Sciatic nerve (tissue), 2 donors: ENCODE measurements around the gene AFF3. TPM values are rescaled to one million over a fixed set of nuclear protein-coding genes. Genes with fewer than 3 reads are reported as not detected.
"Not testable (repeated sequence)": the region's sequence is repeated elsewhere in the genome, so short reads cannot be mapped to it uniquely, and the experiment has no call there.

Experiments
- ATAC-seq: fragments of 200-7000 bp; cut with Tn5 transposase; one replicate; pipeline ENCODE4 v1.9.1; 2020; ENCODE audit warnings: mild to moderate bottlenecking, moderate library complexity
- DNase-seq: peaks from one replicate; pipeline ENCODE4 v3.0.0-alpha.2; 2020; ENCODE audit warnings: low spot score
- intact Hi-C: fragments of 100-400 bp; cut with DNase I; formaldehyde crosslinking; loops from one replicate; pipeline ENCODE4 v1.14.2; 2022
- total RNA-seq: library from RNA; stranded (reverse); fragmentation: NEBNext Ultra II Directional; extraction: Animal tissue kit (Norgen Biotek cat#: 25700); gene quantifications from one replicate; pipeline ENCODE4 v1.2.1, GENCODE V29; 2021
- donor health status: DM: no; HTN: no; CAD: no.
- donor health status: DM: no; HTN: no; CAD: no.

AFF3 gene
- total RNA-seq, 1 donor from 2014 or later = 14.2 TPM

DNA sequence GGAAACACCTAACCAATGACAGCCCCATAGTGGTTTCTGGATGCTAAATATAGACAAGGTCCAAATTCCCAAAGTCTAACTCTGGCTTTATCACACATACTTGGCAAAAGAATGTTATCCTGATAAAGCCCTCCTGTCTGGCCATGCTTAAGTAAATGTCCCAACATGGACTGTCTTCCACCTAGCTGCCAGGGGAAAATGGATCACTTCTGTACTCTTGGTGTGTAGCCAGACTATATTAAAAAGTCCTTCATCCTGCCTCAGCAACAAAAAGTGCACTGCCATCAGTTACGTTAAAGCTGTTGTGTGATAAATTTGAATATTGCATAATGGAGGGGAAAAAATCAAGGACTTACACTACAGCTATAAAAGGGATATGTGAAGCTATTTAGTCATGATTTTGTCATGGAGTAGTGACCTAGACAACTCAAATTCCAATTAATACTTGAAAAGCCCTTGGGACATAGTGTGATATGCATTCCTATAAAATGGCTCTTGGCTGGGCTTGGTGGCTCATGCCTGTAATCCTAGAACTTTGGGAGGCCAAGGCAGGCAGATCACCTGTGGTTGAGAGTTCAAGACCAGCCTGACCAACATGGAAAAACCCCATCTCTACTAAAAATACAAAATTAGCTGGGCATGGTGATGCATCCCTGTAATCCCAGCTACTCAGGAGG lies 60.0 kb downstream of the AFF3 start:
- DNase-seq, ATAC-seq, intact Hi-C loops: not testable (repeated sequence)

DNA sequence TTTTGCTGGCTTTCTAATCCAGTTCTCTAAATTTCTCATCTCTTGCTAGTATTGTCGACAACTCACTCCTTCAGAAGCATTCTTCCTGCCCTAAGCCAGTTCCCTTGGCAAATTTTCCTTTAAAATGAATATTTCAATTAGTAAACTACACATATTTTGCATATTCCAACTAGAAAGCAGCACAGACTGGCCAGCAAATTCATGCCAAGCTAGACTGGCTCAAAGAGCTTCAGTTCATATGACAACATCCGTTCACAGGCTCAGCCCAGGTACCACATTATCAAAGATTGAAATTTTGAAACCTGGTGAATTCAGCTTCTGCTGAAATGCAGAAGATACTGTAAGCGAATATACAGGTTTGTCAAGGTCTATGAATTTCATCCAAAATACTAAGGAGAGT lies 64.5 kb downstream of the AFF3 start:
- no peak for ATAC-seq
- intact Hi-C loops = no loop called here
- DNase-seq = no peak

DNA sequence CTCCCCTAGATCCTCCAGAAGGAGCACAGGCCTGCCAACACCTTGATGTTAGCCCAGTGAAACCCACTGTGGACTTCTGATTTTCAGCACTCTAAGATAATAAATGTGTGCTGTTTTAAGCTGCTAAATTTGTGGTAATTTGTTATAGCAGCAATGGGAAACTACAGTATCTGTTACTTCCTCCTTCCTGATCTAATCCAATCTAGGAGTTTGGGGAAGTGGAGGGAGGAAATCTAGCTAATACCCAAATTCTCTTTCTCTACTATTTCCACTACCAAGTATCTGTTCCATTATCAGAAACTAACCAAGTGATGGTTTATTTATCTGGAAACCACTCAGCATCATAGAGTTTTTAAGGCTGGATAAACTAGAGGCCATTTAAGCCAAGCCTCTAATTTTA lies 64.9 kb downstream of the AFF3 start:
- DNase-seq (no peak), ATAC-seq (no peak)
- intact Hi-C loops = no loop called here

DNA sequence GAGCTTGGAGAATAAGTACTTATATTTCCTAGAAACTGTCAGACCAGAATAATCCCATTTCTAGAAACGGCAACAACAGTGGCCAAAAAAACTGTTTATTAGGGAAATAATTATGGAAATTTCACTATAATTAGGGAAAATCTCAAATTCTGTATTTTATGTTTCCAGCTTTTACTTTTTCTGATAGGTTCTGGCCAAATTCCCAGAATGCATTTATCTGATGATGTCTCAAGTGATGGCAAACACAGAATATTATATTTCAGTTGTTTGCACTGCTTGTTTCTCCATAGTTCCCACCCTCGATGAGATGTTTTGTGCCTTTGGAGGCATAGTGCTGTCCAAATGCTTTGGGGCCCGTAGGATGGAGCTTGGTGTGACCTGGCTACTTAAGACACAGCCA lies 66.9 kb downstream of the AFF3 start:
- DNase-seq = no peak
- no peak for ATAC-seq
- intact Hi-C loops = no loop called here

DNA sequence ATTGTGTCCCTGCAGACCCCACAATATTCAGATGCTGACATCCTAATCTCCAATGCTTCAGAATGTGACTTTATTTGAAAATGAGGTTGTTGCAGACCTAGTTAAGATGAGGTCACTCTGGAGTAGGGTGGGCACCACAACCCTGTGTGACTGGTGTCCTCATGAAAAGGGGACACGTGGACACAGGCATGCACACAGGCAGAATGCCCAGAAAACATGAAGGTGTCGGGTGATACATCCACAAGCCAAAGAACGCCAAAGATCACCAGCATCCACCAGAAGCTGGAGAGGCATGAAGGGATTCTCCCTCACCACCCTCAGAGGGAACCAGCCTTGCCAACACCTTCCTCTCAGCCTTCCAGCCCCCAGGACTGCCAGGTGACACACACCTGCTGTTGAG lies 69.3 kb downstream of the AFF3 start:
- intact Hi-C loops = no loop called here
- ATAC-seq (no peak), DNase-seq (no peak)

DNA sequence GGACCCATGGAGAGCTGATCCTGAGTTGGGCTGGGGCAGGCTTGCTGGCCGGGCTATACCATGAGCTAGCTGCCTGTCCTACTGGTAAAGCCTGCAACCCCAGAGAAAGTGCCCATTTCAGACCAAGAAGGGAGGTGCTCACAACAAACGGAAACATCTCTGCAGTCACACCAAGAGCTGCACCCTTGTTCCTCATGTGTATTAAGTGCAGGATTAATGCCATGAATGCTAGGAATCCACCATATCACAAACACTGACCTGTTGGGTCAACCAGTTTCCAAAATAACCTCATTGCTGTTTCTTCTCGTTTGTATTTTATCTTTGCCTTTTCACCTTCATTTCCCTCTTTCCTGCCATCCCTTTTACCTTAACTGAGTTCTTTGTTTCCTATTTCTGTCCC lies 69.9 kb downstream of the AFF3 start:
- DNase-seq (no peak), ATAC-seq (no peak)
- intact Hi-C loops = no loop called here

DNA sequence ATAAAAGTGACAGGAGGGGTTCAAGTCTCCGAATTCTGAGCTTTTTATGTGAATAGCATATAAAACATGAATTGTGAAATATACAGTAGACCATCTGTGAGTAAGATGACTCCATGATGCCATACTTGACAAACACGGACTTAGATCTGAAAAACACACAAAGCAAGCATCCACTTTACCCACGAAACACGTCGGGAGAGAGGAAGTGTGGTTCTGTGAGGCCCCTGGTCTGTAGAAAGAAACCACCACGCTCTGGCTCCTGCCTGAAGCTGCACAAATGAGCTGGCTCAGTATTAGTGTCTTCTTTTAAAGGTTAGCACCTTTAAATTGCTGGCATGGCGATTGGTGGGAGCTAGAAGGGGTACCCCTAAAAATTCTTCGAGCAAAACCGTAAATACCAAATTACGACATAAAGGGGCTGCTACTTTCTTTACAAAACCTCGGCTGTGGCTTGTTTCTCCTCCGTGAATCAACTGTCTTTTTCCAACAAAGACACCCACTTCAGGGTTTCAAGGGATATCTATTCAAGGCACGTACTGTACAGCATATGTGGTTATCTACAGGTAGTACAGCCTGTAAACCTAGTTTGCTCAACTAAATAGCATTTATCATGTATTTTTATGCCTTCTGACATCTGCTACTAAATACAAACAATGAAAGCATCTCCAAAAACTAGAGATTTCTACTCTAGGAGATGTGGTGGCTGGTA lies 70.9 kb downstream of the AFF3 start:
- ATAC-seq = no peak
- no peak for DNase-seq
- intact Hi-C loops = no loop called here

DNA sequence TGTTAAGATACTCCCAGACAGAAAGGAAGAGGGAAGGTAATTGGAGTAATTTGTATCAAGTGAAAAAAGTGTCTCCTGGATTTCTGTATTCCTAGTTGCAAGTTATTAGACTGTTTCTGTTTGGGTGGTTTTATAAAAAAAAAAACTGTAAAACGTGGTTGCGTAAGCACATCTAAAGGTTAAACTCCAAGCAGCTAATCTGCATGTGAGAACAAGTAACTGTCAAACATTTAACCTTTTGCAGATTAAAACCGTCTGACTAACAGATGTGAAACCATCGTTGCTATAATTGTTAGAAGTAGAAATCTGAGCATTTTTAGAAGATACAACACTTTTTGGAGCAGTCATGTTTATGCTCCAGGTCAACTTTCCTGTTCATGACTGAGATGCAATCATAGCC lies 72.3 kb downstream of the AFF3 start:
- intact Hi-C loops = no loop called here
- ATAC-seq = no peak
- DNase-seq = no peak

DNA sequence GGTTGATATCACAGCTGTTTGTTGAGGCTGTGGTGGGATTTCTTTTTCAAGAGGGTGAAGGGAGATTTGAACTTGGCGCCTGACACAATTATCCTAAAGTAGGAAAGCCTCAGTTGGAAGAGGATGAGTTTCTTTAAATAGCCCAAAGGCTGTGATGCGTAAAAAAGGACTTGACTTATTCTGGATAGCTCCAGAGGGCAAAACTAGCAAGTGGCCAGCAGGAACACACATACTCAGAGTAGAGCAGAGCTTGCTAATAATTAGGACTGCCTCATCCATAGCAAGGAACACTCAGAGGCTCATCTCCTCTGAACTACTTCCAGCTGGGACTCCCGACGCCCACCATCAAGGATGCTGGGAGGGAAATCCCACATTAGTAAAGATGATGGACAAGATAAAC lies 74.0 kb downstream of the AFF3 start:
- DNase-seq (no peak), ATAC-seq (no peak)
- intact Hi-C loops = no loop called here

DNA sequence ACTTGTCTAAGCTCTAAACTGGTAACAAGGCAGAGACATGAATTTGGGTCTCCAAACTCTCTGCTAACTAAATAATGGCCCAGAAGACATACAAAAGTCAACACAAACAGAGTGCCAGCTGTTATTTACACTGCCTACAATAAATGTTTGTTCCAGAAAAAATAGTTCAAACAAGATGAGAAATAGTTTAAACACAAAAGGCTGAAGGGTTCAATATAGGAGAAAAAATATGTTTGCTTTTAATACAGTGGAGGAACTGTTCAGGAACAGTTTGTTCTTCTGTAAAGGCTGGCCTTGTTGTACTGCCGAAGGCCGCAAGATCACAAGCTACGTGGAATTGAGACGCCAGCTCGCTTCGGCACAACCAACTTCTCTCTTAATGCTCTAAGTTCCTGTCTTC lies 74.6 kb downstream of the AFF3 start:
- ATAC-seq (no peak), DNase-seq (no peak)
- intact Hi-C loops = no loop called here

DNA sequence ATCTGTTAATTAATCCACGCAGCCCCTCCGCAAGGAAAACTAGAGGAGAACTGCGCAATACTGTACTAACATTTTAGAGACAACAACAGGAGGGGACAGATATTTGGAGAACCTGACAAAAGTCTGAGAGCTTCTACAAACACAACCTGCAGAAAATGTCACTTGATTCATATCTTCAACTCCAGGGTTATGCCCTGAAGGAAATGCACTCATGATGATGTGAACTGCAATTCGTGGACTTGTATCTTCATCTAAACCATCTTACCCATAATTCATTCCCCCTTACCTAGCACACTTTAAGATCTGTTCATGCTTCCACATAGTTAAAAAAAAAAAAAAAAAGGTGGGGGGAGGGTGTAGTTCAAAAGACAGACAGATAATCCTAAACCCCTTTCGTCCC lies 75.5 kb downstream of the AFF3 start:
- no peak for ATAC-seq
- intact Hi-C loops = no loop called here

DNA sequence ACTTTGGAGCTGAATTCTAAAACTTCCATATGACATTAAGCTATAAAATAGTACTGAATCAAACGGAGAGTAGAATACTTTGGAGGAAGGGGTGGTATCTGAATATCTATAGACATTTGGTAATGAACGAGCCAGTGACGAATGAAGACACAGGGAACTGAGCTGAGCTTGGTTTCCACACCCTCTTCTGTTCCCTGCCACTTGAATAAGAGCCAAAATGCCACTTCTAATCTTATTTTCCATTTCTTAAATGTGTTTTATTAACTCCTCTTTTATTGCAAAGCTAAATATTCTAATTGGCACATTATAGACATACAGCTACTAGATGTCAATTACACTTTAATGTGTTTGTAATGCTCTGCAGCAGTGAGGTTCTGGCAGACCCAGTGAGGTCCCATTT lies 76.1 kb downstream of the AFF3 start:
- no peak for DNase-seq
- intact Hi-C loops = no loop called here
- no peak for ATAC-seq

More for the DNA sequence above, 75.5 kb downstream of the AFF3 start:
- no peak for DNase-seq

DNA sequence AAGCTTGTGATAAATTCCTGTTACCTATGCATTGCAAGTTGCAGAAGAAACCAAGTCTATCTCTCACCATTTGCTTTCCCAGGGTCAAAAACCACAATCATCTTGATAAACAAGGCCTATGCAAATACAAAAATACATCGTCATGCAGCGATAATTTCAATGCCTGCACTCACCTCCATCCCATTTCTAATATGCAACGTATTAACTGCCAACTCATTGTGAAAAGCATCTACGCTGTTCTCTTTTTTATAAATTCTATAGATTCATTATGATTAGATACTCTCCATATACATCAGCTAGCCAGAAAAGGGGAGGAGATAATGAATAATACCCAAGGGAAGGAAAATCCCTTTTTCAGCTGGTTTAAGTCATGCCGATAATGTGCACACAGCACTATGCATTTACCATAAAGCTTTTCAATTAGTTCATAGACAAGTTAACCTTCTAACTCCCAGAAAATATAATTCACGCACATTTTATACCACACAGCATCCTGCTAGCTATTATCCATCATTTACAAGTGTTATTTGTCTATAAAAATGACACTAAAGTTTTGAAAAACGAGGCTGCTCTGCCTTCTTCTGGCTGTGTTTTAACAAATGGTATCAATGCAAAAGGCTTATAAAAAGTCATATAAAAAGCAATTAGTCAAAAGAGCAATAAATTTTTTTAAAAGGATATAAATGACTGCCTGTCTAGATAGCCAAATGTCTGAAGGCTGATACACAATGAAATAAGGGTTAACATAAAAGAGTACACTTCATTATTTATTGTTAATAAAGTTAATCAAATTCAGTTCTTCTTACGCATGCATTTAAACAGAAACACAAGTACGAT lies 77.6 kb downstream of the AFF3 start:
- DNase-seq = no peak
- intact Hi-C loops = no loop called here
- no peak for ATAC-seq

DNA sequence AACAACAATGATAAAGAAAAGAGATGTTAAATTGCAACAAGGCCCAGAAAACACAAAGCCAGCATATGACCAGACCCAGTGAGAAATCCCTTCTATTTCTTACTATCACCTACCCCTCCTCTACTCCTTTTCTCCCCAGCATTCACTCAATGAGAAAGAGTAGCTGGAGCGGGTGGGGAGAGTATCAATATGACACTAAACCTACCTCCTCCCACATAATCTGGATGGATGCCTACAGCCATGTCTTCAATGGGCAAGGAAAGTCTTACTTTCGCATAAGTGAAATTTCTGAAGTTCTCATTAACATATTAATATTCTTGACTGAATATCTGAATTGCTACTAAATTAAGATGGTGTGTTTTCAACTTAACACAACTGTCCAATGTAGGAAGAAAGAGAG lies 78.2 kb downstream of the AFF3 start:
- ATAC-seq = no peak
- DNase-seq = no peak
- intact Hi-C loops = no loop called here

DNA sequence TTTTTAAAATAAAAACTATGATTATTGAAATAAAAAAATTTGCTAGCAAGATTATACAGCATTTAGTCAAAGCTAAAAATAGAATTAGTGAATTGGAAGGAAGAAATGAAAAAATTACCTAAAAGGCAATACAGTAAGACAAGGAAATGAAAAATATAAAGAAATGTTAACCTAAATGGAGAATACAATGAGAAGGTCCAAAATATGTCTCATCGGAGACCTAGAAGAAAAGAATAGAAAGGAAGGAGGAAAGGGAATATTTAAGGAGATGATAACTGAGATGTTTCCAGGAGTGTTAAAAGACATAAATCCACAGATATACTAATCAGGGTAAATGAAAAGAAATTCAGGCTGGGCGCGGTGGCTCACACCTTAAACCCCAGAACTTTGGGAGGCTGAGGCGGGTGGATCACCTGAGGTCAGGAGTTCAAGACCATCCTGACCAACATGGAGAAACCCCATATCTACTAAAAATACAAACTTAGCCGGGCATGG lies 78.9 kb downstream of the AFF3 start:
- intact Hi-C loops = no loop called here
- ATAC-seq = no peak

DNA sequence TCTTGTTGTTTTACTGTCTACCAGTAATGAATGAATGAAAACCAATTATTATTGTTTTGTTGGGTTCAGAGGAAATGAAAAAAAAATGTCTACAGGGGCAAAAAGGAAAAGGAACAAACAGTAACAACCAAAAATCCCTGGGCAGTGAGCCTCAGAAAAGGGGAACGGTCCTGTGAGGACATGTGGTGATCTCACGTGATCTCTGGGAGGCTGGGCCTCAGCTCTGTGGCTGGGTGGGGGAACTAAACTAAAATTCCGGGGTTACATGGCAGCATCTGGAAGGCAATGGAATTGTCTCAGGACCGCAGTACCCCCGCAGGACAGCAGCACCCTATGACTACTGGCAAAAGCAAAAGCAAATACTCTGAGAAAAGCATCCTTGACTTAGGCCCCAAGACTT lies 80.1 kb downstream of the AFF3 start:
- intact Hi-C loops = no loop called here
- no peak for ATAC-seq

More for the DNA sequence above, 78.9 kb downstream of the AFF3 start:
- no peak for DNase-seq

DNA sequence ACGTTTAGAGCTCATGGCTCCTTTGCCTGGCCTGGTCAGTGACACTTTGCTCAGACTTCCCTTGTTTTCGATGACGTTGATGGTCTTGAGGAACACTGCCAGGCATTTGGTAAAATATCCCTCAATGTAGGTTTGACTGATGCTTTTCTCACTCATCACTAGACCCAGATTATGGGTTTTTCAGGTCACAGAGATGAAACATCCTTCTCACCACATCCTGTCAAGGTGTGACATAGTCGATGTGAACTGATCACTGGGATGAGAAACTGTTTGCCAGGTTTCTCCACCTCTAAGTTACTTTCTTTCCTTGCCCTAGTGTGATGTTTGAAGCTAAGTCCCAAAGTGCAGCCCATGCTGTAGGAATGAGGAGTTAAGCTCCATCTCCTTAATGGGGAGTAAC lies 81.5 kb downstream of the AFF3 start:
- no peak for ATAC-seq
- DNase-seq = no peak
- intact Hi-C loops = no loop called here

More for the DNA sequence above, 80.1 kb downstream of the AFF3 start:
- DNase-seq = no peak

DNA sequence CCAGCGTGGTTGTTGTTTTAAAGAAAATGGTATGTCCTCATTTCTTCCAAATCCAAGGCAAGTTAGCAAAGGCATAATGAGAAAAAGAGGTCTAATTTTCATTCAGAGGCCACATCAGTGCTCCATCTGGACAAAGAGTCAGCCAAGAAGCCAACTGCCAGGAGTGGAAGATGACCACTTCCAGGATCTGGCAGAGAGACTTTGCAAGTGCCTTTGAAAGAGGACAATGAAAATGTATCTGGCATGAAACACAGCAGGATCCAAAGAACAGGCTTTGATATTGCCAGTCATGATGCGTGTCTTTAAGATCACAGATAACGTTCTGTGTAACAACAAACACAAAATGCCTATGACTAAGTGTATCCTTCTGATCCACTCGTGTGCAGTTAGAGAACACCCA lies 82.8 kb downstream of the AFF3 start:
- no peak for ATAC-seq
- intact Hi-C loops = no loop called here
- DNase-seq = no peak

DNA sequence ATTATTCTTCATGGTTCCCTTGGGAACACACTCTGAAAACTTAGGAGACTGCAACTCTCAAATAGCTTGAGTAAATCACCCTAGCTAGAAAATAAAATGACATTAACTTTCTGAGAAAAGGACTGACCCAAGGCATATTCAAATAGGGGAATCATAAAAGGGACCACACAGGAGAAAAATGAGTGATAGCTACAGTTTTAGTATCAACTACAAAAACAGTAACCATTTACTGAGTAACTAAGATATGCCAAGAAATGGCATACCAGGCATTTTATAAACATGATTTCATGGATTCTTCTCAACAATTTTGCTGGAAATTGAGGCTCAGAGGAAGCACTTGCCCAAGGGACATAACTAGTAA lies 84.5 kb downstream of the AFF3 start:
- intact Hi-C loops = no loop called here
- DNase-seq (no peak), ATAC-seq (no peak)

DNA sequence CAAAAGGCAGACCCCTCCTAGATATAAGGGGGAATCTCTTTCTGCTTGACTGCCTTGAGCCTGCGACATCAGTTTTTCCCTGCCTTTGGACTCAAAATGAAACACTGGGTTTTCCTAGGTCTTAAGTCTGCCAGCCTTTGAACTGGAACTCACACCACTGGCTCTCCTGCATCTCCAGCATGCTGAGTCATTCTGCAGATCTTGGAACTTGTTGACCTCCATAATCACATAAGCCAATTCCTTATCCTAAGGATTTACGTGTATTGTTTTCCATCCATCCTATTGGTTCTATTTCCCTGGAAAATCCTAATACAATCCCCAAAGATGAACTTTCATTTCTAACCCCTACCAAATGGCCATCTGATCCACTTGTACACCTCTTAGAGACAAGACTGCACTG lies 88.0 kb downstream of the AFF3 start:
- ATAC-seq (no peak), DNase-seq (no peak)
- intact Hi-C loops = no loop called here
